GM19455 (cell line): ENCODE results near the gene TNKS1BP1.

Source experiments
- ATAC-seq: cut with Tn5 transposase; IDR thresholded peaks from one replicate; pipeline ENCODE4 v1.9.1; 2021; ENCODE audit not compliant: unreplicated experiment

Gene TNKS1BP1

GRCh38 chr11:57331720-57332119 is 7.0 kb upstream of the TNKS1BP1 start:
- ATAC-seq: no peak

GRCh38 chr11:57330029-57330428 is 5.3 kb upstream of the TNKS1BP1 start:
- no peak for ATAC-seq

GRCh38 chr11:57327721-57328120 is 3.0 kb upstream of the TNKS1BP1 start:
- ATAC-seq: no peak

GRCh38 chr11:57325735-57326048 is 940 bp upstream of the TNKS1BP1 start:
- no peak for ATAC-seq

GRCh38 chr11:57324154-57324885 is 432 bp downstream of the TNKS1BP1 start:
- ATAC-seq: peak; percentile 29

GRCh38 chr11:57323855-57324153 is 948 bp downstream of the TNKS1BP1 start:
- no peak for ATAC-seq

GRCh38 chr11:57323167-57323854 is 1.4 kb downstream of the TNKS1BP1 start:
- no peak for ATAC-seq

- no peak for ATAC-seq
Observed at GRCh38 chr11:57322256-57323166, 2.2 kb downstream of the TNKS1BP1 start.

- no peak for ATAC-seq
Observed at GRCh38 chr11:57321388-57322255, 3.1 kb downstream of the TNKS1BP1 start.

- ATAC-seq: no peak
Observed at GRCh38 chr11:57320719-57321387, 3.9 kb downstream of the TNKS1BP1 start.

GRCh38 chr11:57320067-57320718 is 4.6 kb downstream of the TNKS1BP1 start:
- ATAC-seq: no peak

GRCh38 chr11:57318178-57318577 is 6.6 kb downstream of the TNKS1BP1 start:
- no peak for ATAC-seq

GRCh38 chr11:57316017-57316416 is 8.7 kb downstream of the TNKS1BP1 start:
- ATAC-seq: no peak

- no peak for ATAC-seq
Observed at GRCh38 chr11:57315491-57315890, 9.3 kb downstream of the TNKS1BP1 start.

GRCh38 chr11:57314221-57314973 is 10.4 kb downstream of the TNKS1BP1 start:
- no peak for ATAC-seq

GRCh38 chr11:57313788-57314135 is 11.0 kb downstream of the TNKS1BP1 start:
- ATAC-seq: no peak

- no peak for ATAC-seq
Observed at GRCh38 chr11:57313071-57313787, 11.5 kb downstream of the TNKS1BP1 start.

- ATAC-seq: no peak
Observed at GRCh38 chr11:57312511-57313021, 12.2 kb downstream of the TNKS1BP1 start.
